GM12878 (cell line): ENCODE results near the gene ETHE1. TPM values are rescaled to one million over a fixed set of nuclear protein-coding genes. Genes with fewer than 3 reads are reported as not detected.

Source experiments
- ATAC-seq: fragments of 200-7000 bp; cut with Tn5 transposase; 3 replicates; pipeline ENCODE4 v1.9.1; 2020; ENCODE audit warnings: mild to moderate bottlenecking, moderate library complexity
- BruUV-seq: library from RNA; stranded (reverse); fragments of 400-500 nt; replicated peaks from 2 replicates; lab custom pipeline; 2021; lab: Mats Ljungman, UMichigan
- CTCF ChIA-PET: fragments of 300-600 bp; sonication (Branson Sonifier 250); formaldehyde crosslinking; extraction: SDS; loops from one replicate; lab custom pipeline; 2021; ENCODE audit warnings: inconsistent platforms; lab: Yijun Ruan, JAX
- POLR2A ChIA-PET: fragments of 350-600 bp; formaldehyde crosslinking; extraction: SDS; loops from one replicate; lab custom pipeline; 2021; ENCODE audit warnings: inconsistent platforms; lab: Charles Lee
- RAD21 ChIA-PET: fragments of 300-600 bp; sonication (Branson Sonifier 250); formaldehyde crosslinking; loops from one replicate; lab custom pipeline; 2023; ENCODE audit warnings: antibody characterized with exemption; ENCODE audit not compliant: unreplicated experiment; lab: Charles Lee
- SMC1A ChIA-PET: fragments of 300-600 bp; sonication (Branson Sonifier 250); formaldehyde crosslinking; loops from one replicate; lab custom pipeline; 2023; ENCODE audit not compliant: unreplicated experiment, uncharacterized antibody; lab: Charles Lee
- DNase-seq: peaks from one replicate; pipeline ENCODE4 v3.0.0-alpha.2; 2011; ENCODE audit warnings: low read depth, low spot score
- FAIRE-seq: peaks from 3 replicates; lab custom pipeline; 2011; peaks lifted over from hg19 to GRCh38; lab: Jason Lieb, UNC
- H2AFZ ChIP-seq: 2 replicates; pipeline ENCODE4 v1.6.0; 2011; ENCODE audit warnings: low read depth, low read length, control low read depth; ENCODE audit not compliant: control insufficient read depth
- H3K27ac ChIP-seq: 2 replicates; pipeline ENCODE4 v1.5.1; 2011; ENCODE audit warnings: control low read depth; ENCODE audit not compliant: control insufficient read depth, insufficient read depth
- H3K27me3 ChIP-seq, 2 experiments: replicated peaks in 1 of 2; 2 replicates each; pipeline versions ENCODE4 v1.6.0 to v1.6.1; 2011; ENCODE audit warnings: low read length in 1 of 2; ENCODE audit not compliant: control insufficient read depth in 2 of 2, insufficient read depth in 2 of 2
- H3K36me3 ChIP-seq, 2 experiments: 2 replicates each; pipeline ENCODE4 v1.5.1; 2011; ENCODE audit warnings: low read length in 1 of 2; ENCODE audit not compliant: control insufficient read depth in 2 of 2, insufficient read depth in 2 of 2
- H3K4me1 ChIP-seq: 2 replicates; pipeline ENCODE4 v1.6.1; 2011; ENCODE audit warnings: mild to moderate bottlenecking, low read length, moderate library complexity, mixed read lengths; ENCODE audit not compliant: control insufficient read depth, insufficient read depth
- H3K4me2 ChIP-seq: 2 replicates; pipeline ENCODE4 v1.6.0; 2011; ENCODE audit warnings: control low read depth; ENCODE audit not compliant: control insufficient read depth, insufficient read depth
- H3K4me3 ChIP-seq: fragments of 200-600 bp; sonication (generic); 2 replicates; pipeline ENCODE4 v1.5.1; 2016
- H3K79me2 ChIP-seq: 2 replicates; pipeline ENCODE4 v1.6.0; 2011; ENCODE audit warnings: low read length; ENCODE audit not compliant: control insufficient read depth, insufficient read depth
- H3K9ac ChIP-seq: 2 replicates; pipeline ENCODE4 v1.8.0; 2011; ENCODE audit warnings: low read length, control low read depth, mixed read lengths; ENCODE audit not compliant: control insufficient read depth, insufficient read depth
- H3K9me3 ChIP-seq: replicated peaks from 3 replicates; pipeline ENCODE4 v1.5.1; 2011; ENCODE audit warnings: mild to moderate bottlenecking, low read length; ENCODE audit not compliant: control insufficient read depth, insufficient read depth
- H4K20me1 ChIP-seq: 2 replicates; pipeline ENCODE4 v1.6.0; 2011; ENCODE audit not compliant: control insufficient read depth, insufficient read depth
- KLF5 ChIP-seq: fragments of 450-650 bp; IDR thresholded peaks from 2 replicates; pipeline ENCODE4 v1.6.1; 2014; ENCODE audit warnings: mild to moderate bottlenecking; ENCODE audit not compliant: partially characterized antibody
- MYC ChIP-seq: IDR thresholded peaks from 2 replicates; pipeline ENCODE4 v1.6.1; 2011; ENCODE audit warnings: mild to moderate bottlenecking, low read length, moderate library complexity, inconsistent platforms; ENCODE audit not compliant: insufficient read depth, insufficient replicate concordance, insufficient read length, severe bottlenecking
- NFYB ChIP-seq: IDR thresholded peaks from 2 replicates; pipeline ENCODE4 v1.6.1; 2011; ENCODE audit warnings: low read depth, mild to moderate bottlenecking, low read length, improper control_type of control experiment, moderate library complexity; ENCODE audit not compliant: insufficient read depth
- PML ChIP-seq: IDR thresholded peaks from 2 replicates; pipeline ENCODE4 v1.6.1; 2012; ENCODE audit warnings: low read length, inconsistent platforms
- RAD51 ChIP-seq: fragments of 450-650 bp; IDR thresholded peaks from 2 replicates; pipeline ENCODE4 v1.6.1; 2016; ENCODE audit warnings: moderate library complexity, mild to moderate bottlenecking, inconsistent platforms
- RB1 ChIP-seq: fragments of 450-650 bp; formaldehyde crosslinking; IDR thresholded peaks from 2 replicates; pipeline ENCODE4 v1.6.1; 2017; ENCODE audit warnings: mild to moderate bottlenecking, borderline replicate concordance
- RELB ChIP-seq: fragments of 450-650 bp; IDR thresholded peaks from 2 replicates; pipeline ENCODE4 v1.6.1; 2017; ENCODE audit warnings: low read depth, mild to moderate bottlenecking, moderate library complexity
- WGBS: methylation state at CpG from one replicate; pipeline ENCODE4 v1.1.6; 2016; ENCODE audit warnings: low lambda C conversion rate; ENCODE audit not compliant: insufficient replicate concordance, insufficient coverage; ENCODE audit errors: missing lambda C conversion rate; 5-methylcytosine and 5-hydroxymethylcytosine counted together
- in situ Hi-C: fragments of 300-500 bp; cut with MboI; formaldehyde crosslinking; loops from 9 replicates; pipeline ENCODE4 v1.14.3; 2018; ENCODE audit warnings: mixed read lengths
- intact Hi-C: fragments of 100-400 bp; cut with micrococcal nuclease; formaldehyde crosslinking; loops from one replicate; pipeline ENCODE4 v1.14.2; 2022; ENCODE audit not compliant: unreplicated experiment
- polyA plus RNA-seq, 11 experiments: library from polyadenylated mRNA; depleted of rRNA in 4 of 11; unstranded in 6 of 11; stranded (reverse) in 5 of 11; fragments of >200 nt; fragmentation: Nextera tagmentation in 4 of 11; fragmentation: Illumina TruSeq in 1 of 11; extraction: Ambion mirVana in 4 of 11; extraction: Trizol in 1 of 11; gene quantifications; 1 replicate in 1 of 11; 2 replicates in 10 of 11; pipeline versions ENCODE4 v1.2.1 to v1.2.3, GENCODE V29; 2011 to 2016; ENCODE audit warnings: inconsistent platforms in 2 of 11, missing spikeins in 2 of 11, low read depth in 1 of 11
- total RNA-seq, 4 experiments: library from RNA; depleted of rRNA in 3 of 4; stranded (reverse); fragments of >200 nt in 3 of 4; fragmentation: Illumina TruSeq in 1 of 4; extraction: Trizol in 1 of 4; gene quantifications; 2 replicates each; pipeline versions ENCODE4 v1.2.1 to v1.2.3, GENCODE V29; 2013 to 2021

ETHE1 gene
- total and polyA plus RNA-seq, 10 of the 15 experiments (the other 5 are each of a cell fraction or from before 2014, with no cell fraction given), result 22.1 to 155 (median 52.7) TPM

- intact Hi-C loops (no loop called here), in situ Hi-C loops (no loop called here)
- BruUV-seq, result no TSS peak
- no peaks in the 10 kb centered on the region for H3K79me2 ChIP-seq
- POLR2A ChIA-PET, result no interaction called here
- H3K36me3 ChIP-seq, result no peaks in the 10 kb centered on the region
- WGBS, result 3% methylated on average over 1 of the region's 1 CpG
- TF ChIP-seq MYC (no peak), KLF5 (no peak), RB1 (no peak), RAD51 (no peak), NFYB (no peak), RELB (no peak), PML (no peak)
- H3K4me2 ChIP-seq, result no peak overlapping the region
- no peak overlapping the region for H2AFZ ChIP-seq
- H3K4me1 ChIP-seq, result peaks cover 5% of the 10 kb centered on the region; the same call in 1 of the 2 replicates
- ATAC-seq (no peak), DNase-seq (no peak), FAIRE-seq (no peak)
- CTCF ChIA-PET, result no interaction called here
- SMC1A ChIA-PET, result interaction anchor here (1.5 kb wide), 1 partner anchor 23 kb away, joined by 4 read pairs; no protein-coding TSS in a partner anchor
- H3K9me3 ChIP-seq, result no peaks in the 10 kb centered on the region
- H3K27ac ChIP-seq, result no peak overlapping the region
- H4K20me1 ChIP-seq, result no peaks in the 10 kb centered on the region
- H3K27me3 ChIP-seq, result no peaks in the 10 kb centered on the region
- H3K4me3 ChIP-seq, result no peak overlapping the region
- H3K9ac ChIP-seq, result no peak overlapping the region
- RAD21 ChIA-PET, result no interaction called here
These were observed 57.9 kb downstream of the ETHE1 start for GRCh38 chr19:43469160-43469480.
